Measurements from ENCODE around the gene VAT1L. TPM values are rescaled to one million over a fixed set of nuclear protein-coding genes. Genes with fewer than 3 reads are reported as not detected.

VAT1L gene
- total RNA-seq, 1 donor from 2014 or later: 6.4 TPM

GRCh38 chr16:77759201-77759600 lies 29.2 kb upstream of the VAT1L start:
- intact Hi-C loops (cut with DNase I): no loop called here
- no peaks in the 10 kb centered on the region for H3K27me3 ChIP-seq
- H3K4me1 ChIP-seq: peaks cover 3% of the 10 kb centered on the region
- H3K36me3 ChIP-seq: no peaks in the 10 kb centered on the region
- no peak overlapping the region for H3K4me3 ChIP-seq
- no peak for DNase-seq (ENCODE audit: extremely low spot score in 2 of 2)
- TF ChIP-seq POLR2AphosphoS5 (IDR thresholded peaks at IDR 0.05; ENCODE audit: insufficient read depth in 1 of 2, low read depth in 1 of 2) (no peak), POLR2A (IDR thresholded peaks at IDR 0.05) (no peak), CTCF (IDR thresholded peaks at IDR 0.05) (no peak)
- H3K27ac ChIP-seq: no peak overlapping the region
- no peaks in the 10 kb centered on the region for H3K9me3 ChIP-seq

GRCh38 chr16:77759821-77760220 lies 28.5 kb upstream of the VAT1L start:
- no peak for DNase-seq (ENCODE audit: extremely low spot score in 2 of 2)
- Histone ChIP-seq H3K4me1 (peaks cover 7% of the 10 kb centered on the region), H3K27me3 (no peaks in the 10 kb centered on the region), H3K36me3 (no peaks in the 10 kb centered on the region), H3K27ac (no peak overlapping the region), H3K4me3 (no peak overlapping the region), H3K9me3 (no peaks in the 10 kb centered on the region)
- TF ChIP-seq CTCF (IDR thresholded peaks at IDR 0.05) (no peak), POLR2A (IDR thresholded peaks at IDR 0.05) (no peak), POLR2AphosphoS5 (IDR thresholded peaks at IDR 0.05; ENCODE audit: insufficient read depth in 1 of 2, low read depth in 1 of 2) (no peak)
- intact Hi-C loops (cut with DNase I): no loop called here

GRCh38 chr16:77760800-77761199 lies 27.6 kb upstream of the VAT1L start:
- Histone ChIP-seq H3K27me3 (no peaks in the 10 kb centered on the region), H3K4me3 (no peak overlapping the region), H3K36me3 (no peaks in the 10 kb centered on the region), H3K4me1 (peaks cover 7% of the 10 kb centered on the region), H3K27ac (no peak overlapping the region), H3K9me3 (no peaks in the 10 kb centered on the region)
- TF ChIP-seq POLR2A (IDR thresholded peaks at IDR 0.05): no peak
- no peak for TF ChIP-seq POLR2AphosphoS5 (IDR thresholded peaks at IDR 0.05; ENCODE audit: insufficient read depth in 1 of 2, low read depth in 1 of 2)
- no peak for TF ChIP-seq CTCF (IDR thresholded peaks at IDR 0.05)
- intact Hi-C loops (cut with DNase I): no loop called here
- no peak for DNase-seq (ENCODE audit: extremely low spot score in 2 of 2)

GRCh38 chr16:77761204-77761603 lies 27.2 kb upstream of the VAT1L start:
- no peaks in the 10 kb centered on the region for H3K9me3 ChIP-seq
- H3K36me3 ChIP-seq: no peaks in the 10 kb centered on the region
- intact Hi-C loops (cut with DNase I): no loop called here
- DNase-seq (ENCODE audit: extremely low spot score in 2 of 2): peak in 1 of 2 donors; percentile 40
- H3K4me3 ChIP-seq: no peak overlapping the region
- no peaks in the 10 kb centered on the region for H3K27me3 ChIP-seq
- no peak for TF ChIP-seq POLR2AphosphoS5 (IDR thresholded peaks at IDR 0.05; ENCODE audit: insufficient read depth in 1 of 2, low read depth in 1 of 2)
- H3K4me1 ChIP-seq: peaks cover 7% of the 10 kb centered on the region
- H3K27ac ChIP-seq: no peak overlapping the region

- TF ChIP-seq POLR2A (IDR thresholded peaks at IDR 0.05) (no peak), POLR2AphosphoS5 (IDR thresholded peaks at IDR 0.05; ENCODE audit: insufficient read depth in 1 of 2, low read depth in 1 of 2) (no peak), CTCF (IDR thresholded peaks at IDR 0.05) (no peak)
- intact Hi-C loops (cut with DNase I): no loop called here
- H3K4me3 ChIP-seq: no peak overlapping the region
- H3K4me1 ChIP-seq: peaks cover 7% of the 10 kb centered on the region
- H3K9me3 ChIP-seq: no peaks in the 10 kb centered on the region
- no peaks in the 10 kb centered on the region for H3K27me3 ChIP-seq
- no peaks in the 10 kb centered on the region for H3K36me3 ChIP-seq
- no peak for DNase-seq (ENCODE audit: extremely low spot score in 2 of 2)
- H3K27ac ChIP-seq: no peak overlapping the region
These were observed 26.1 kb upstream of the VAT1L start for GRCh38 chr16:77762262-77762661.

Data from vagina (tissue), 2 donors.